OCI-LY7 (cell line): ENCODE results near the gene BECN2. TPM values are rescaled to one million over a fixed set of nuclear protein-coding genes. Genes with fewer than 3 reads are reported as not detected.

Experiments
- BruUV-seq: library from RNA; stranded (reverse); fragments of 400-500 nt; replicated peaks from 2 replicates; lab custom pipeline; 2021; lab: Mats Ljungman, UMichigan
- CTCF ChIA-PET: fragments of 300-600 bp; sonication (Branson Sonifier 250); formaldehyde crosslinking; loops from one replicate; lab custom pipeline; 2022; ENCODE audit warnings: antibody characterized with exemption; ENCODE audit not compliant: unreplicated experiment; lab: Charles Lee
- POLR2A ChIA-PET: fragments of 300-600 bp; sonication (Branson Sonifier 250); formaldehyde crosslinking; loops from one replicate; lab custom pipeline; 2022; ENCODE audit warnings: antibody characterized with exemption; lab: Charles Lee
- DNase-seq: peaks from one replicate; pipeline ENCODE4 v3.0.0-alpha.2; 2015; ENCODE audit warnings: low spot score
- H2AFZ ChIP-seq: fragments of 200-600 bp; sonication (generic), shearing (Covaris generic); 2 replicates; pipeline ENCODE4 v1.6.1; 2014; ENCODE audit warnings: mild to moderate bottlenecking, antibody characterized with exemption, low read length, moderate library complexity
- H3K27ac ChIP-seq: fragments of 200-600 bp; sonication (generic); 2 replicates; pipeline ENCODE4 v1.5.1; 2014; ENCODE audit warnings: mixed run types, low read depth, mild to moderate bottlenecking, moderate library complexity, low read length, inconsistent platforms; ENCODE audit not compliant: poor library complexity, severe bottlenecking
- H3K36me3 ChIP-seq: fragments of 200-600 bp; sonication (generic); 2 replicates; pipeline ENCODE4 v1.6.1; 2014; ENCODE audit warnings: mild to moderate bottlenecking, antibody characterized with exemption, low read length, moderate library complexity, mixed read lengths; ENCODE audit not compliant: insufficient read depth
- H3K4me1 ChIP-seq: fragments of 200-600 bp; sonication (generic); 2 replicates; pipeline ENCODE4 v1.5.1; 2014; ENCODE audit warnings: mild to moderate bottlenecking, low read length; ENCODE audit not compliant: insufficient read depth, poor library complexity, severe bottlenecking
- H3K4me2 ChIP-seq: fragments of 200-600 bp; sonication (generic); 2 replicates; pipeline ENCODE4 v1.6.1; 2014; ENCODE audit warnings: mild to moderate bottlenecking, low read length
- H3K4me3 ChIP-seq: fragments of 200-600 bp; sonication (generic); 2 replicates; pipeline ENCODE4 v1.5.1; 2014; ENCODE audit warnings: mild to moderate bottlenecking, low read depth, low read length; ENCODE audit not compliant: poor library complexity, severe bottlenecking
- H3K79me2 ChIP-seq: fragments of 200-600 bp; sonication (generic); 2 replicates; pipeline ENCODE4 v1.6.1; 2016; ENCODE audit warnings: low read depth, mild to moderate bottlenecking, low read length, moderate library complexity, mixed read lengths; ENCODE audit not compliant: insufficient read depth
- H3K9me2 ChIP-seq: fragments of 200-600 bp; sonication (generic); 2 replicates; pipeline ENCODE4 v1.6.1; 2016; ENCODE audit warnings: mild to moderate bottlenecking, low read length, mixed read lengths; ENCODE audit not compliant: insufficient read depth
- H3K9me3 ChIP-seq: fragments of 200-600 bp; sonication (generic); 2 replicates; pipeline ENCODE4 v1.6.1; 2014; ENCODE audit warnings: mild to moderate bottlenecking, mixed run types, low read length, mixed read lengths
- H4K20me1 ChIP-seq: fragments of 200-600 bp; sonication (generic); 2 replicates; pipeline ENCODE4 v1.6.1; 2014; ENCODE audit warnings: mild to moderate bottlenecking, antibody characterized with exemption, low read length, moderate library complexity, mixed read lengths; ENCODE audit not compliant: insufficient read depth
- CTCF ChIP-seq: fragments of 200-600 bp; sonication (generic); conservative IDR thresholded peaks from 2 replicates; pipeline ENCODE4 v1.5.1; 2014; ENCODE audit warnings: mild to moderate bottlenecking, antibody characterized with exemption, low read length, moderate library complexity, mixed read lengths
- EZH2phosphoT487 ChIP-seq: fragments of 200-600 bp; sonication (generic); IDR thresholded peaks from 2 replicates; pipeline ENCODE4 v1.6.1; 2018; ENCODE audit warnings: low read depth, borderline replicate concordance, mild to moderate bottlenecking, mixed run types, antibody characterized with exemption, low read length, moderate library complexity, mixed read lengths
- intact Hi-C: fragments of 100-400 bp; cut with micrococcal nuclease; formaldehyde crosslinking; loops from one replicate; pipeline ENCODE4 v1.10.0; 2022; ENCODE audit not compliant: unreplicated experiment
- total RNA-seq, 2 experiments: library from RNA; depleted of rRNA in 1 of 2; stranded (reverse); fragments of >200 nt in 1 of 2; shearing (Covaris generic) in 1 of 2; gene quantifications; 2 replicates each; pipeline ENCODE4 v1.2.3, GENCODE V29; 2014 to 2022

The BECN2 gene
- total RNA-seq, 2 experiments from 2014 or later, result not detected

- H3K4me2 ChIP-seq, result no peak overlapping the region
- no peak overlapping the region for H2AFZ ChIP-seq
- H3K79me2 ChIP-seq, result no peaks in the 10 kb centered on the region
- no peak for TF ChIP-seq EZH2phosphoT487
- no peak for TF ChIP-seq CTCF
- H3K4me3 ChIP-seq, result no peak overlapping the region
- no peaks in the 10 kb centered on the region for H3K4me1 ChIP-seq
- no peak for DNase-seq
- ChIA-PET POLR2A (no interaction called here), CTCF (no interaction called here)
- H3K9me2 ChIP-seq, result no peaks in the 10 kb centered on the region
- H4K20me1 ChIP-seq, result no peaks in the 10 kb centered on the region
- no peak overlapping the region for H3K27ac ChIP-seq
- no peaks in the 10 kb centered on the region for H3K36me3 ChIP-seq
- intact Hi-C loops, result no loop called here
- BruUV-seq, result no TSS peak
- H3K9me3 ChIP-seq, result no peaks in the 10 kb centered on the region
These were observed 30.2 kb upstream of the BECN2 start for GRCh38 chr1:241927321-241927720.

GRCh38 chr1:241932845-241933244 lies 24.7 kb upstream of the BECN2 start:
- no peaks in the 10 kb centered on the region for H3K9me2 ChIP-seq
- H3K4me3 ChIP-seq, result no peak overlapping the region
- ChIA-PET POLR2A (no interaction called here), CTCF (no interaction called here)
- no peaks in the 10 kb centered on the region for H3K4me1 ChIP-seq
- H3K4me2 ChIP-seq, result no peak overlapping the region
- no peak for TF ChIP-seq CTCF
- no peak for TF ChIP-seq EZH2phosphoT487
- BruUV-seq, result no TSS peak
- H2AFZ ChIP-seq, result no peak overlapping the region
- no peak overlapping the region for H3K27ac ChIP-seq
- no peaks in the 10 kb centered on the region for H3K36me3 ChIP-seq
- DNase-seq, result no peak
- H3K79me2 ChIP-seq, result no peaks in the 10 kb centered on the region
- no peaks in the 10 kb centered on the region for H3K9me3 ChIP-seq
- H4K20me1 ChIP-seq, result no peaks in the 10 kb centered on the region
- intact Hi-C loops, result no loop called here

DNA sequence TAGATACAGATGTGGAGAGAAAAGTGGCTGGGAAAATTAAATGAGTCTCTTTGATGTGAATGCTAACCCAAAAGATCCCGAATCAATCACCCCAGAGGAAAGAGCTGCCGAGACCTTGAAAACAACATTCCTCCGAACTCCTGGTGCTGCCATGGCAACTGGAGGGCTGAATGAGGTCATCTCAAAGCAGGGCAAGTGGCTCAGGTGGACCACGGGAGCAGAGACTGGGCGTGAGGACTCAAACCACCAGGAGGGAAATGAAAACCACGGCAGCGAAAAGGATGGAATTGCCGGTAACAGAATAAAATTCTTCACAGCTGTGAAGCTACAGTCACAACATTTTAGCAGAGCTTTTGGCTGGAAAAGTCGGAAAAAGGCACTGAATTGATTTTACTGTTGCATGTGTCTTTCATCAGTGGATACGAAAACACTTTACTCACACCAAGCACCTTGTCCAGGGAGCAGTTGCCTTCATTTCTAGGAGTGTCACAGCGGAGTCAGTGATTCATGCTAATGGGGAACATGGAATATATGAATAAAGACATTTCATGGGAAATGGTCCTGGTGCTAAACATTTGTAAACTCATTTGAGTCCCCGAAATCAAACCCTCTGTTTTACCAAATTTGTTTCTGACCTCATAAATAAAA lies 23.2 kb upstream of the BECN2 start:
- Histone ChIP-seq H3K27ac (no peak overlapping the region), H3K4me3 (no peak overlapping the region), H3K79me2 (no peaks in the 10 kb centered on the region), H2AFZ (no peak overlapping the region), H4K20me1 (no peaks in the 10 kb centered on the region), H3K36me3 (no peaks in the 10 kb centered on the region), H3K9me2 (no peaks in the 10 kb centered on the region), H3K9me3 (no peaks in the 10 kb centered on the region), H3K4me1 (no peaks in the 10 kb centered on the region), H3K4me2 (no peak overlapping the region)
- POLR2A ChIA-PET, result interaction anchor here (0.6 kb wide), 1 partner anchor 26 kb away, joined by 3 read pairs; no protein-coding TSS in a partner anchor
- intact Hi-C loops, result no loop called here
- CTCF ChIA-PET, result no interaction called here
- BruUV-seq, result no TSS peak
- no peak for TF ChIP-seq CTCF
- TF ChIP-seq EZH2phosphoT487, result no peak
- no peak for DNase-seq
